DOHH2 (cell line): ENCODE data around the gene SAPCD1.

Experiments used
- H3F3A ChIP-seq: fragments of 200-600 bp; sonication (generic), shearing (Covaris generic); 2 replicates; pipeline ENCODE4 v1.6.0; 2016; ENCODE audit warnings: antibody characterized with exemption, mild to moderate bottlenecking; ENCODE audit not compliant: control insufficient read depth, insufficient read depth
- H3K27ac ChIP-seq: fragments of 200-600 bp; sonication (generic); 2 replicates; pipeline ENCODE4 v1.5.1; 2014; ENCODE audit warnings: low read depth, mild to moderate bottlenecking, low read length, moderate library complexity
- H3K27me3 ChIP-seq: fragments of 200-600 bp; sonication (generic); 2 replicates; pipeline ENCODE4 v1.6.1; 2014; ENCODE audit warnings: mild to moderate bottlenecking, low read length, mixed read lengths; ENCODE audit not compliant: control insufficient read depth
- H3K36me3 ChIP-seq: fragments of 200-600 bp; sonication (generic); 2 replicates; pipeline ENCODE4 v1.6.1; 2014; ENCODE audit warnings: mild to moderate bottlenecking, low read length, moderate library complexity, mixed read lengths; ENCODE audit not compliant: control insufficient read depth
- H3K4me1 ChIP-seq: fragments of 200-600 bp; sonication (generic); 2 replicates; pipeline ENCODE4 v1.6.1; 2014; ENCODE audit warnings: mild to moderate bottlenecking, low read length, mixed read lengths; ENCODE audit not compliant: control insufficient read depth
- H3K4me2 ChIP-seq: fragments of 200-600 bp; sonication (generic); 2 replicates; pipeline ENCODE4 v1.6.0; 2014; ENCODE audit warnings: mild to moderate bottlenecking, low read length, moderate library complexity
- H3K4me3 ChIP-seq: fragments of 200-600 bp; sonication (generic); 2 replicates; pipeline ENCODE4 v1.5.1; 2014; ENCODE audit warnings: mild to moderate bottlenecking, low read length, mixed read lengths
- H3K79me2 ChIP-seq: fragments of 200-600 bp; sonication (generic); 2 replicates; pipeline ENCODE4 v1.6.1; 2014; ENCODE audit warnings: mild to moderate bottlenecking, low read length, mixed read lengths; ENCODE audit not compliant: control insufficient read depth
- H3K9me2 ChIP-seq: fragments of 200-600 bp; sonication (generic); replicated peaks from 2 replicates; pipeline ENCODE4 v1.6.1; 2014; ENCODE audit warnings: mild to moderate bottlenecking, low read length, mixed read lengths; ENCODE audit not compliant: control insufficient read depth
- H3K9me3 ChIP-seq: fragments of 200-600 bp; sonication (generic); 2 replicates; pipeline ENCODE4 v1.6.1; 2014; ENCODE audit warnings: antibody characterized with exemption, low read length, mixed read lengths; ENCODE audit not compliant: control insufficient read depth, insufficient read depth
- H4K20me1 ChIP-seq: fragments of 200-600 bp; sonication (generic); 2 replicates; pipeline ENCODE4 v1.6.0; 2014; ENCODE audit warnings: low read depth, mild to moderate bottlenecking, antibody characterized with exemption, low read length, moderate library complexity; ENCODE audit not compliant: control insufficient read depth, insufficient read depth
- EZH2phosphoT487 ChIP-seq: fragments of 200-600 bp; sonication (generic); IDR thresholded peaks from 2 replicates; pipeline ENCODE4 v1.6.1; 2017; ENCODE audit warnings: borderline replicate concordance, mild to moderate bottlenecking, antibody characterized with exemption, low read length, moderate library complexity, mixed read lengths
- TF ChIP-seq, protein P1 (sequence below): fragments of 200-600 bp; sonication (generic); IDR thresholded peaks from one replicate; pipeline ENCODE4 v1.5.1; 2014; ENCODE audit warnings: antibody characterized with exemption, mild to moderate bottlenecking, low read depth, low read length; ENCODE audit not compliant: poor library complexity, severe bottlenecking

Gene SAPCD1

DNA sequence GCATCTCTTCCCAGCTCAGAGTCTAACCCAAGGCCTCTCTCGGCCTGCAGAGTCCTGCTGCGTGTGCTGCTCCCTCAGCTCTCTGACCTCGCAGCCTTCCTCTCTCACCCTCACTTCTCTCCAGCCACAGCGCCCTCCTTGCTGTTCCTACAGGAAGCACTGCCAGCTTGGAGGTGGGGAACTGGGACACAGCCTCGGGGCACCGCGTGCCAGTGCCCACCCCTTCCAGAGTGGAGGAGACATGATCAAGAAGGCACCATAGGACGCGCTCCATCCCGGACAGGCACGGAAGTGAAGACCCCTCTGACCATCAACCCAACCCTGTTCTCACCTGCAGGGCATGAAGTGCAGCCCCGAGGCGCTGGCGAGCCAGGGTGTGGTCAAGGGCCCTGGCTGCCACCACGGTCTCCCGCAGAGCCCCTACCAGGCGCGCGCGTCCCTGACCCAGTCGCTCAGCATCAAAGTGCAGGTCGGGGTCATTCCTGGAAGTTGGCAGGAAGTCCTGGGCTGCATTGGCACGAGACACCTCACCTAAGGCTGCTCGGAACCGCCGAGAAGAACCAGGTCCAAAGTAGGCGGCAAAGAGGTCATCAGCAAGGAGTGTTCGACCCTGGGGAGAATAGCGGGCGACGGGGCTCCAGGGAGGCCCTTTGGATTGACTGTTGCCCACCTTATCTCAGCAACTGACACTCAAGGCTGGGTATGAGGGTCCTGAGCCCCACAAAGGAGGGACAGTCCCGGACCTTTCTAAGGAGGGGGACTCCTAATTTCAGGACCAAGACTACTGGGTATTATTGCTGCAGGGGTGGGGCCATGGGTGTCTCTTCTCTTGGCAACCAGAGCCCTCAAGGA is 13.4 kb downstream of the SAPCD1 start:
- Histone ChIP-seq H3K27ac (no peak overlapping the region), H3K4me1 (peaks cover 17% of the 10 kb centered on the region), H4K20me1 (no peaks in the 10 kb centered on the region), H3F3A (no peaks in the 10 kb centered on the region), H3K36me3 (peaks cover 31% of the 10 kb centered on the region), H3K9me2 (no peaks in the 10 kb centered on the region), H3K27me3 (no peaks in the 10 kb centered on the region), H3K4me2 (no peak overlapping the region), H3K4me3 (no peak overlapping the region), H3K79me2 (no peaks in the 10 kb centered on the region), H3K9me3 (no peaks in the 10 kb centered on the region)
- TF ChIP-seq EZH2phosphoT487 = no peak
- TF ChIP-seq, protein P1, sequence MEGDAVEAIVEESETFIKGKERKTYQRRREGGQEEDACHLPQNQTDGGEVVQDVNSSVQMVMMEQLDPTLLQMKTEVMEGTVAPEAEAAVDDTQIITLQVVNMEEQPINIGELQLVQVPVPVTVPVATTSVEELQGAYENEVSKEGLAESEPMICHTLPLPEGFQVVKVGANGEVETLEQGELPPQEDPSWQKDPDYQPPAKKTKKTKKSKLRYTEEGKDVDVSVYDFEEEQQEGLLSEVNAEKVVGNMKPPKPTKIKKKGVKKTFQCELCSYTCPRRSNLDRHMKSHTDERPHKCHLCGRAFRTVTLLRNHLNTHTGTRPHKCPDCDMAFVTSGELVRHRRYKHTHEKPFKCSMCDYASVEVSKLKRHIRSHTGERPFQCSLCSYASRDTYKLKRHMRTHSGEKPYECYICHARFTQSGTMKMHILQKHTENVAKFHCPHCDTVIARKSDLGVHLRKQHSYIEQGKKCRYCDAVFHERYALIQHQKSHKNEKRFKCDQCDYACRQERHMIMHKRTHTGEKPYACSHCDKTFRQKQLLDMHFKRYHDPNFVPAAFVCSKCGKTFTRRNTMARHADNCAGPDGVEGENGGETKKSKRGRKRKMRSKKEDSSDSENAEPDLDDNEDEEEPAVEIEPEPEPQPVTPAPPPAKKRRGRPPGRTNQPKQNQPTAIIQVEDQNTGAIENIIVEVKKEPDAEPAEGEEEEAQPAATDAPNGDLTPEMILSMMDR = no peak

DNA sequence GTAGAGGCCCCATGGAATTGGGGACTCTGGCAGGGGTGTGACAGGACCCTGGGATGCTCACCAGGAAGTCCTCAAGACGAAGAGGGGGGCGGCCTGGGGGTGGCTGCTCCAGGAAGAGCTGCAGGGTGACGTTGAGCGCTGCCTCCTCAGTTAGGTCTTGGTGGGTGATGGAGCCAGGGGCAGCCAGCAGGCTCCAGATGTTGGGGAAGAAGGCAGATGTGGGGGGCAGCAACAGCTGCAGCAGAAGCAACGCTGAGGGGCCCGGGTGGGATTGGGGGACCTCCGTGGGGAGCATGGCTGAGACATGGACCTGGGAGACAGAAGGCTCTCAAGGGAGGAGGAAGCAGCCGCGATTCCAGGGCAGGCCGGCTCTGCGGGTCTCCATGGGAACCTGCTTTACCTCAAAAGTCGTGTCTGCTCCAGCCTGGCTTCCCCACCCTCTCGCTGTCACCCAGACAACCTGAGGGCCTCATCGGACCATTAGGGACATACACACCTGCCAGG is 14.1 kb downstream of the SAPCD1 start:
- Histone ChIP-seq H3K9me3 (no peaks in the 10 kb centered on the region), H4K20me1 (no peaks in the 10 kb centered on the region), H3K36me3 (peaks cover 38% of the 10 kb centered on the region), H3K4me1 (peaks cover 17% of the 10 kb centered on the region), H3F3A (no peaks in the 10 kb centered on the region), H3K4me3 (peak overlapping the region; percentile 19; the same call in 1 of the 2 replicates), H3K4me2 (peak overlapping the region; percentile 43), H3K9me2 (no peaks in the 10 kb centered on the region), H3K27ac (no peak overlapping the region), H3K79me2 (no peaks in the 10 kb centered on the region), H3K27me3 (no peaks in the 10 kb centered on the region)
- no peak for TF ChIP-seq EZH2phosphoT487
- TF ChIP-seq, protein P1 = no peak

DNA sequence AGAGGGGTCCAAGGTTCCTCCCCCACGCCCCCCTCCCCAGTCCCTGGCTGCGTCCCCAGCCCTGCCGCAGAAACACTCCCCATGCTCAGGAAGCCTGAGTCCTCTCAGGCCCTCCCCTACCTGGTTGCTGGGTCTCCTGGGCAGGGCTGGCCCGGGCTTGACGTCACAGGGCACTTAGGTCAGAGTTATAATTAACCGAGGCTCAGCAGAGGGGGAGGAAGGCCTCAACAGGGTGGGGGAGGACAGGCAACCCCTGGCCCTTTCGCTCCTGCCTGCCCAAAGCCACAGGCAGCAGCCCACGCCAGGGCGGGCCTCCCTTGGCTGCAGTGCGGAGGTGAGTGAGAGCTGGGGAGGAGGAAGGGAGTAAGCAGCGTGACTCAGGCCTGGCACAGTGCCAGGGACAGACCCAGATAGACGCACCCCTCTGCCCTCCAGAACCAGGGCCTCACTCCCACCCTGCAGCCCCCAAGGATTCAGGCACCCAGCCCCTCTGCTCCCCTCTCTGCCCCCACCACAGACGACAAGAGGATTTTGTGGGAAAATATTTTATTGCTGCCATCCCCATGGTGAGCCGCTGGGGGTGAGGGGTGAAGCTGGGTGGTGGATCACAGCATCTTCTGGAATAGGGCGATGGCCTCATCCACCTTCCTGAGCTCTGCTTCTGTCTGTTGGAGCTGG is 14.7 kb downstream of the SAPCD1 start, which contains the start of gene VWA7:
TSS of gene VWA7 (minus strand) at position 340 of the 678 bp plus-strand sequence. CDS start 549 bp downstream, outside the sequence.
- peaks cover 17% of the 10 kb centered on the region for H3K4me1 ChIP-seq
- TF ChIP-seq, protein P1 = no peak
- TF ChIP-seq EZH2phosphoT487 = no peak
- peak within 1 kb of the TSS; percentile 43 for H3K4me2 ChIP-seq
- H3F3A ChIP-seq = no peaks in the 10 kb centered on the region
- H4K20me1 ChIP-seq = no peaks in the 10 kb centered on the region
- peak within 1 kb of the TSS; percentile 19; the same call in 1 of the 2 replicates for H3K4me3 ChIP-seq
- no peaks in the 10 kb centered on the region for H3K27me3 ChIP-seq
- H3K36me3 ChIP-seq = peaks cover 44% of the 10 kb centered on the region
- H3K9me2 ChIP-seq = no peaks in the 10 kb centered on the region
- no peak within 1 kb of the TSS for H3K27ac ChIP-seq
- H3K9me3 ChIP-seq = no peaks in the 10 kb centered on the region
- no peaks in the 10 kb centered on the region for H3K79me2 ChIP-seq
